IPS-15b (cell line): ENCODE results near the gene PPIG.
"Not testable (repeated sequence)": the region's sequence is repeated elsewhere in the genome, so short reads cannot be mapped to it uniquely, and the experiment has no call there.

ENCODE experiments used
- H3K27me3 ChIP-seq: one replicate; pipeline ENCODE4 v1.6.1; 2013; ENCODE audit warnings: low read length; ENCODE audit not compliant: control insufficient read depth, insufficient read depth
- H3K36me3 ChIP-seq: one replicate; pipeline ENCODE4 v1.6.1; 2013; ENCODE audit warnings: low read length; ENCODE audit not compliant: control insufficient read depth, insufficient read depth
- H3K4me1 ChIP-seq: one replicate; pipeline ENCODE4 v1.6.1; 2013; ENCODE audit warnings: mild to moderate bottlenecking, low read length; ENCODE audit not compliant: control insufficient read depth, insufficient read depth
- H3K4me3 ChIP-seq: one replicate; pipeline ENCODE4 v1.5.1; 2013; ENCODE audit warnings: low read depth, low read length
- H3K9ac ChIP-seq: one replicate; pipeline ENCODE4 v1.6.1; 2013; ENCODE audit warnings: low read depth, mild to moderate bottlenecking, low read length
- H3K9me3 ChIP-seq: one replicate; pipeline ENCODE4 v1.6.1; 2013; ENCODE audit warnings: mild to moderate bottlenecking, low read length; ENCODE audit not compliant: control insufficient read depth, insufficient read depth

PPIG gene

GRCh38 chr2:169684712-169685111, 100.6 kb downstream of the PPIG start:
- not testable (repeated sequence) for H3K27me3 ChIP-seq, H3K9me3 ChIP-seq, H3K9ac ChIP-seq, H3K4me1 ChIP-seq, H3K36me3 ChIP-seq, H3K4me3 ChIP-seq

GRCh38 chr2:169686825-169687224, 102.7 kb downstream of the PPIG start:
- H3K36me3 ChIP-seq, H3K9me3 ChIP-seq, H3K27me3 ChIP-seq, H3K4me1 ChIP-seq, H3K9ac ChIP-seq, H3K4me3 ChIP-seq: not testable (repeated sequence)

- H3K9me3 ChIP-seq, H3K4me1 ChIP-seq, H3K27me3 ChIP-seq, H3K4me3 ChIP-seq, H3K9ac ChIP-seq, H3K36me3 ChIP-seq: not testable (repeated sequence)
Observed at GRCh38 chr2:169687943-169688342, 103.8 kb downstream of the PPIG start.

- Histone ChIP-seq H3K4me1 (peaks cover 5% of the 10 kb centered on the region), H3K9me3 (no peaks in the 10 kb centered on the region), H3K27me3 (no peaks in the 10 kb centered on the region), H3K36me3 (no peaks in the 10 kb centered on the region), H3K9ac (no peak overlapping the region), H3K4me3 (no peak overlapping the region)
Observed at GRCh38 chr2:169690958-169691357, 106.8 kb downstream of the PPIG start.
